Gastroesophageal sphincter (tissue), 3 donors: ENCODE results near the gene DCC.

ENCODE experiments used
- POLR2A ChIP-seq, 2 donors: fragments of 450-650 bp; IDR thresholded peaks; one replicate each; pipeline ENCODE4 v1.6.1; 2017; ENCODE audit warnings: antibody characterized with exemption in 2 of 2, mild to moderate bottlenecking in 2 of 2, moderate library complexity in 1 of 2
- TF ChIP-seq, protein P1 (sequence below), 4 experiments: fragments of 200-600 bp in 2 of 4; fragments of 450-650 bp in 2 of 4; sonication (generic) in 1 of 4; IDR thresholded peaks; one replicate each; pipeline ENCODE4 v1.5.1; 2017 to 2019; ENCODE audit warnings: antibody characterized with exemption in 4 of 4, mild to moderate bottlenecking in 2 of 4, moderate library complexity in 2 of 4

DNA sequence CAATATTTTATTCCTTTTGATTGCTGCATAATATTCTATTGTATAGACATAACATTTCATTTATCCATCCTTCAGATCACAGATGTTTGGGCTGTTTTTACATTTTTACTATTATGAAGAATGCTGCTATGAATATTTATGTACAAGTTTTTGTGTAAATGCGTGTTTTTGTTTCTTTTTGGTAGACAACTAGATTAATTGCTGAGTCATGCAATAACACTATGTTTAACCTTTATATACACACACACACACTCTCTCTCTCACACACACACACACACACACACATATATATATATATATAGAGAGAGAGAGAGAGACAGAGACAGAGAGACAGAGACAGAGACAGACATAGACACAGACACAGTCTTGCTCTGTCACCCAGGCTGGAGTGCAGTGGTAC lies 926.9 kb downstream of the DCC start:
- TF ChIP-seq, protein P1, sequence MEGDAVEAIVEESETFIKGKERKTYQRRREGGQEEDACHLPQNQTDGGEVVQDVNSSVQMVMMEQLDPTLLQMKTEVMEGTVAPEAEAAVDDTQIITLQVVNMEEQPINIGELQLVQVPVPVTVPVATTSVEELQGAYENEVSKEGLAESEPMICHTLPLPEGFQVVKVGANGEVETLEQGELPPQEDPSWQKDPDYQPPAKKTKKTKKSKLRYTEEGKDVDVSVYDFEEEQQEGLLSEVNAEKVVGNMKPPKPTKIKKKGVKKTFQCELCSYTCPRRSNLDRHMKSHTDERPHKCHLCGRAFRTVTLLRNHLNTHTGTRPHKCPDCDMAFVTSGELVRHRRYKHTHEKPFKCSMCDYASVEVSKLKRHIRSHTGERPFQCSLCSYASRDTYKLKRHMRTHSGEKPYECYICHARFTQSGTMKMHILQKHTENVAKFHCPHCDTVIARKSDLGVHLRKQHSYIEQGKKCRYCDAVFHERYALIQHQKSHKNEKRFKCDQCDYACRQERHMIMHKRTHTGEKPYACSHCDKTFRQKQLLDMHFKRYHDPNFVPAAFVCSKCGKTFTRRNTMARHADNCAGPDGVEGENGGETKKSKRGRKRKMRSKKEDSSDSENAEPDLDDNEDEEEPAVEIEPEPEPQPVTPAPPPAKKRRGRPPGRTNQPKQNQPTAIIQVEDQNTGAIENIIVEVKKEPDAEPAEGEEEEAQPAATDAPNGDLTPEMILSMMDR (IDR thresholded peaks at IDR 0.05) = no peak
- no peak for TF ChIP-seq POLR2A (IDR thresholded peaks at IDR 0.05)
